ENCODE data around the gene NAGK.

GRCh38 chr2:71048096-71048495 lies 20.4 kb upstream of the NAGK start:
- TF ChIP-seq POLR2AphosphoS5 (IDR thresholded peaks at IDR 0.05) (no peak), POLR2A (IDR thresholded peaks at IDR 0.05) (no peak)
- TF ChIP-seq, protein P1, sequence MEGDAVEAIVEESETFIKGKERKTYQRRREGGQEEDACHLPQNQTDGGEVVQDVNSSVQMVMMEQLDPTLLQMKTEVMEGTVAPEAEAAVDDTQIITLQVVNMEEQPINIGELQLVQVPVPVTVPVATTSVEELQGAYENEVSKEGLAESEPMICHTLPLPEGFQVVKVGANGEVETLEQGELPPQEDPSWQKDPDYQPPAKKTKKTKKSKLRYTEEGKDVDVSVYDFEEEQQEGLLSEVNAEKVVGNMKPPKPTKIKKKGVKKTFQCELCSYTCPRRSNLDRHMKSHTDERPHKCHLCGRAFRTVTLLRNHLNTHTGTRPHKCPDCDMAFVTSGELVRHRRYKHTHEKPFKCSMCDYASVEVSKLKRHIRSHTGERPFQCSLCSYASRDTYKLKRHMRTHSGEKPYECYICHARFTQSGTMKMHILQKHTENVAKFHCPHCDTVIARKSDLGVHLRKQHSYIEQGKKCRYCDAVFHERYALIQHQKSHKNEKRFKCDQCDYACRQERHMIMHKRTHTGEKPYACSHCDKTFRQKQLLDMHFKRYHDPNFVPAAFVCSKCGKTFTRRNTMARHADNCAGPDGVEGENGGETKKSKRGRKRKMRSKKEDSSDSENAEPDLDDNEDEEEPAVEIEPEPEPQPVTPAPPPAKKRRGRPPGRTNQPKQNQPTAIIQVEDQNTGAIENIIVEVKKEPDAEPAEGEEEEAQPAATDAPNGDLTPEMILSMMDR (IDR thresholded peaks at IDR 0.05): no peak

Measured in breast epithelium (tissue), 3 donors.